D721Med (cell line): ENCODE measurements around the gene PLPPR1.

Experiments
- DNase-seq: peaks from one replicate; pipeline ENCODE4 v3.0.0; 2011; ENCODE audit warnings: low spot score; ENCODE audit not compliant: insufficient read length
- FAIRE-seq: peaks from 2 replicates; lab custom pipeline; 2011; peaks lifted over from hg19 to GRCh38; lab: Jason Lieb, UNC
- TF ChIP-seq, protein P1 (sequence below): IDR thresholded peaks from 2 replicates; pipeline ENCODE4 v1.5.1; 2012; ENCODE audit warnings: mild to moderate bottlenecking, control low read depth; ENCODE audit not compliant: insufficient read depth; ENCODE audit errors: missing control alignments

PLPPR1 gene

DNA sequence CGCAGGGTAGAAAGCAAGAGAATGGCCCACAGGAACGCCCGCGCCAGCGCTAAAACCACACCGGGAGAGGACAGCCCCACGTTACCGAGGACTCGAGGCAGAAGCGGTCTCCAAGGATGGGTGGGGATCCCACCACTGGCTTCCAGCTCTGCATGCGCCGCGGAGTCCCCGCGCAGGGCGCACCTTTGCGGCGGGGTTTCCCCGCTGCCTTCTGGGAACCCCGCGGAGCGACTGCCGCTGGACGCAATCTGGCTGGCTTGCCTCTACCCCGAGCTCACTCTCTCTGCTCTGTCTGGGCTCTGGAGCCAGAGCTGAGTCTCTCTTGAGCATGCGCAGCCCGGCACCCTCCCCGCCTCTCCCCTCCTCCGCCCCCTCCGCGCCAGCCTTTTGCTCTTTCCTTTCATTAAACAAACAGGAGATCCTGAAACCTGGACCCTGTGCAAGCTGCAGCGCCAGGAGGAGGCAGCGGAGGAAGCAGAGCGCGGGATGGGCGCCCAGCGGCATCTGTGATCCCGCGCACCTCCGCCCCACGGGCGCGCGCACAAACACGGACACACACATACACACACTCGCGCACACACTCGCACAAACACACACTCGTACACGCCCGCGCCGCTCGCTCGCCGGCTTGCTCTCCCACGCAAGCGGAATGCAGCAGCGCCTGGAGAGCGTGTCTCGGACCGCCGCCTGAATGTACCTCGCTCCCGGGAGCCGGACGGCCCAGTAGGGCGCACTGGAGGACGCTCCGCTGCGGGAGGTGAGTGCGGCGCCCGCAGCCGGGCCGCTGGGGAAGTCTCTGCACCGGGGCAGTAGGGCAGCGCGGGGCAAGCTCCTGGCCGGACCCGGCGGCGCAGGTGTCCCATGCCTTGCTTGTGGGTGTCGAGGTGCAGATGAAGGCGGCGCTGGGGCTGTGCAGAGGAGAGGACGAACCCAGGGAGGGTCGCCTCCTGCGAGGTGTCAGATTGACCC, at the start of gene PLPPR1:
TSS of gene PLPPR1 (plus strand) at position 382 of the 969 bp plus-strand sequence.
- TF ChIP-seq, protein P1, sequence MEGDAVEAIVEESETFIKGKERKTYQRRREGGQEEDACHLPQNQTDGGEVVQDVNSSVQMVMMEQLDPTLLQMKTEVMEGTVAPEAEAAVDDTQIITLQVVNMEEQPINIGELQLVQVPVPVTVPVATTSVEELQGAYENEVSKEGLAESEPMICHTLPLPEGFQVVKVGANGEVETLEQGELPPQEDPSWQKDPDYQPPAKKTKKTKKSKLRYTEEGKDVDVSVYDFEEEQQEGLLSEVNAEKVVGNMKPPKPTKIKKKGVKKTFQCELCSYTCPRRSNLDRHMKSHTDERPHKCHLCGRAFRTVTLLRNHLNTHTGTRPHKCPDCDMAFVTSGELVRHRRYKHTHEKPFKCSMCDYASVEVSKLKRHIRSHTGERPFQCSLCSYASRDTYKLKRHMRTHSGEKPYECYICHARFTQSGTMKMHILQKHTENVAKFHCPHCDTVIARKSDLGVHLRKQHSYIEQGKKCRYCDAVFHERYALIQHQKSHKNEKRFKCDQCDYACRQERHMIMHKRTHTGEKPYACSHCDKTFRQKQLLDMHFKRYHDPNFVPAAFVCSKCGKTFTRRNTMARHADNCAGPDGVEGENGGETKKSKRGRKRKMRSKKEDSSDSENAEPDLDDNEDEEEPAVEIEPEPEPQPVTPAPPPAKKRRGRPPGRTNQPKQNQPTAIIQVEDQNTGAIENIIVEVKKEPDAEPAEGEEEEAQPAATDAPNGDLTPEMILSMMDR = peak; percentile 1
- FAIRE-seq = no peak
- peak; percentile 57 for DNase-seq

DNA sequence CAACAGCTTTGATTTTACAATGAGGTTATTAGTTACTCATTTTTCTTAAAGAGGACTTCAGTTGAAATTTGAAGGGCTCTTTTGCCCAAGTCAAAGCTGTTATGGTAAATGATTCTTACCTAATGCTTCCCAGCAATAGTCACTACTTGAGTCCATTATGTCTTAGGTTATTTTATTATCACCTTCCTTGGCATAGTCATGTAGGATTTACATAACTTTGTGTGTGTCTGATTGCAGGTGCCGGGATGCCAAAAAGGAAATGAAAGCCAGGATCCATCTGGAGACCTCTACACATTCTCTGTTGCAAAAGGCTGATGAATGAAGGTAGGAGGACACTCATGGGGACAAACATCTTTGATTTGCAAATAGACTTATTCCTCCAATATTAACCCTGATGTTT, 38.8 kb upstream of the PLPPR1 start:
- DNase-seq (no peak), FAIRE-seq (no peak)
- TF ChIP-seq, protein P1 = no peak

DNA sequence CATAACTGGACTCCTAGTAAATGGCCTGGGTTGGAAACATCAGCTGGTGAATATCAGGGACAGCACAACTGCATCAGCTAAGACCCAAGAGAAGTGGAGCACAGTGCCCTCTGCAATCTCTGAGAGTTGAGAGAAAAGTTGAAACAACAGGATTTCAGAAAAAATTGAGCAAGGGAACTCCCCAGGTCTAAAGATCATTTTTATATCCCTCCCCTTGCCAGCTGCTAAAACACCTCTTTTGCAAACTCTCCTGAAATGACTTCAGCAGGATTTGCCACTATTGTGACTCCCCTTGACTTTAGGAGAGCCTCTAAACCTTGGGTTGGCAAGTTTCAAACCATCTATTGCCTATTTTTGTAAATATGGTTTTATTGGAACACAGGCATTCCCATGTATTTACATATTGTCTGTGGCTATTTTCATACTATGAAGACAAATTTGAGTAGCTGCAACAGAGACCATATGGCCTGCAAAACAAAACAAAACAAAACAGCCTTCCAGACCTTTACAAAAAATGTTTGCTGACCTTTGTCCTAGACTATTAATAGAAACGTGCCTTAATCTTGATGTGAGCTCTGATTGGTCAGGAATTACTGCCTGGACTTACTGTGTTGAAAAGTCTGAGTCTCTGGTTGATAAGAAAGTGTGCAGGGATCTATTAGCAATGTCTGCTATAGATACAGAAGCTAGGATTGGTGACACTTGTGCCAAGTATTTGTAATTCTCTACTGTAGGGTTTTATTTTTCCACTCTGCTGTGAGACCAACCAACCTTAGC, 37.7 kb upstream of the PLPPR1 start:
- TF ChIP-seq, protein P1 = no peak
- no peak for FAIRE-seq

DNA sequence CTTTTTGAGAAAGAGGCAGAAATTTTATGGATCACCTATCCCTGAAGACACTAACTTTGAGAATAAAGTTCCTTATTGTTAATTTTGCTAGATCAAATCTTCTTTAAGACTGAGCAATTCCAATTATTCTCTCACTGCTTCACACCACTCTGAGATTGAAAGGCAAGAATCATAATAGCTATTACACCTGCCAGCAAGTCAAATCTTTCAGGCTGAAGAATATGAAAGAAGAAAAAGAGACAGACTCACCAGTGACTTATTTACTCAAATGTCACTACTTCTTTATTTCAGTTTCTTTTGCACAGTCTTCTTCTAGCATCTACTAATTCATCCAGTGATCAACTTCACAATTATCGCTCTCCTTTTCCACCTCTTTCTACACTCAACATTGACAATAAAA, 35.9 kb upstream of the PLPPR1 start:
- TF ChIP-seq, protein P1 = no peak
- DNase-seq (no peak), FAIRE-seq (no peak)

More for the DNA sequence above, 37.7 kb upstream of the PLPPR1 start:
- DNase-seq = no peak

DNA sequence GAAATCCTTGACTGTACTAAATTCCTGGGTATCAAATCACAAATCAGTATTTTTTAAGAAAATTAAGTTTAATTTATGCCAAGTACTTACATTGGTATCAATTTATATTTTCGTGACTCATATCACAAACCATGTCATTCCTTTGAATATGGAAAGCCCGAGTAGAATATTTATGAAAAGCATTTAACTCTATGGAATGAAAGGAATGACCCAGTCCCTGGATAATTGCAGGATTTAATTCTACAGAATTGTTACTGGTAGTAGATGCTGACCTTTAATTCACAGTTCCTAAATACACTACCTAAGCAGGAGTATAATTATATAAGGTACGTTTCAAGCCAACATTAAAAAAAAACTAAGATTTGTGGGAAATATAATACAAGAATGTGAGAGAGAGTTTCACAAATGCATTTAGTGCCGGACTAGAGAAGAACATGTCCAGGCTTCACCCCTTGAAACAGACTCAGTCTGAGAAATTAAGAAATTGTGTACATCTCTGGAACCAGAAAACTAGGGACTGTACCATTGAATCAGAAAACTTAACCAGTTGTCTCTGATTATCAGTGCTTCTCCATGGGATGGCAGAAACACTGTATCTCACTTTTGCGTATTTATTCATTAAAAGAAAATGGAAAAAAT, 28.5 kb upstream of the PLPPR1 start:
- FAIRE-seq = no peak

DNA sequence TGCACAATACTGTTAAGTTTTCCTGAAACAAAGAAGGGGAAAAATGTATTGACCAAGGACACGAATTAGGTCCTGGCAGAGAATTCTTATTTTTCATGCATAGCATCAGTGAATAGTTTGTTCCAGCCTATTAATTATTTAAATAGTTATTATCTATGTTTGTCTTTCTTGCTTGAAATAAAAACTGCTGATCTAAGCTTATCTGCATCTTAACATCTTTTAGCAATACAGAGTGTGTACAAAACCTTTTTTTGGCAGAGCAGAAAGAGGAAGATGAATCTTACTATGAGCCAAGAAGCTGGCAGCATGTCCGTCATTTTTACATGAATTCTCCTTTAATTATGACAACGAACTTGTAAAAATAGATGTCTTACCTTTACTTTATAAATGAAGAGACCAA, 23.3 kb upstream of the PLPPR1 start:
- TF ChIP-seq, protein P1 = no peak
- FAIRE-seq (no peak), DNase-seq (no peak)

More for the DNA sequence above, 28.5 kb upstream of the PLPPR1 start:
- TF ChIP-seq, protein P1 = no peak
- DNase-seq = no peak
